Ovary (tissue), 9 donors: ENCODE measurements around the gene RBBP5. TPM values are rescaled to one million over a fixed set of nuclear protein-coding genes. Genes with fewer than 3 reads are reported as not detected.

ENCODE experiments used
- DNase-seq, 5 donors: peaks; one replicate each; pipeline ENCODE4 v3.0.0-alpha.2; 2019 to 2020
- H3K27ac ChIP-seq, 2 donors: fragments of 200-600 bp; one replicate each; pipeline versions ENCODE4 v1.5.1 to v1.8.0; 2019 to 2022
- H3K27me3 ChIP-seq: fragments of 200-600 bp; one replicate; pipeline ENCODE4 v1.8.0; 2022
- H3K36me3 ChIP-seq: fragments of 200-600 bp; sonication (generic); one replicate; pipeline ENCODE4 v1.5.1; 2019
- H3K4me1 ChIP-seq: one replicate; pipeline ENCODE4 v1.8.1; 2013; ENCODE audit warnings: mild to moderate bottlenecking, moderate library complexity; ENCODE audit not compliant: insufficient read depth
- H3K4me3 ChIP-seq: fragments of 200-600 bp; sonication (generic); one replicate; pipeline ENCODE4 v1.5.1; 2017
- H3K9me3 ChIP-seq, 2 donors: fragments of 200-600 bp in 1 of 2; sonication (generic) in 1 of 2; one replicate each; pipeline versions ENCODE4 v1.5.1 to v1.8.1; 2013 to 2019; ENCODE audit warnings: mild to moderate bottlenecking in 1 of 2, moderate library complexity in 1 of 2
- CTCF ChIP-seq, 3 donors: fragments of 450-650 bp in 2 of 3; fragments of 200-600 bp in 1 of 3; IDR thresholded peaks; one replicate each; pipeline versions ENCODE4 v1.5.1 to v1.8.0; 2016 to 2022; ENCODE audit warnings: antibody characterized with exemption in 3 of 3, mild to moderate bottlenecking in 1 of 3
- EP300 ChIP-seq: sonication (generic); formaldehyde crosslinking; IDR thresholded peaks from one replicate; pipeline ENCODE4 v1.6.1; 2017; ENCODE audit warnings: antibody characterized with exemption
- POLR2A ChIP-seq: fragments of 450-650 bp; IDR thresholded peaks from one replicate; pipeline ENCODE4 v1.6.1; 2017; ENCODE audit warnings: antibody characterized with exemption, mild to moderate bottlenecking, moderate library complexity
- WGBS, 3 donors: extraction: QIAGEN DNeasy Blood & Tissue Kit in 1 of 3; methylation state at CpG; one replicate each; pipeline versions ENCODE4 v1.1.5 to v1.1.7; 2013 to 2017; 5-methylcytosine and 5-hydroxymethylcytosine counted together
- intact Hi-C, 4 donors: fragments of 100-400 bp; cut with DNase I; formaldehyde crosslinking; loops; one replicate each; pipeline versions ENCODE4 v1.11.0 to v1.15.1; 2022 to 2023
- polyA plus RNA-seq, 2 donors: library from polyadenylated mRNA; stranded (reverse); fragments of 200-250 nt in 1 of 2; fragments of 350-450 nt in 1 of 2; fragmentation: Illumina TruSeq in 1 of 2; extraction: RNeasy Lipid Tissue Mini Kit (QIAGEN cat#74804) in 1 of 2; gene quantifications; one replicate each; pipeline ENCODE4 v1.2.3, GENCODE V29; 2013 to 2014
- total RNA-seq, 7 donors: library from RNA; depleted of rRNA in 2 of 7; stranded (reverse); fragments of >200 nt in 2 of 7; fragmentation: NEBNext Ultra II Directional in 3 of 7; extraction: Animal tissue kit (Norgen Biotek cat#: 25700) in 3 of 7; gene quantifications; one replicate each; pipeline versions ENCODE4 v1.1.0 to v1.2.4, GENCODE V29; 2016 to 2023
- donor health status: DM: no; HTN: no; CAD: no; lungs with moderate emphysema.
- donor health status: DM: no; HTN: no; CAD: no.
- donor health status: Bipolar disorder and iron deficiency.
- donor health status: DM: yes; HTN: yes; CAD: no.
- donor health status: DM: no; HTN: no; CAD: no.
- donor health status: DM: yes; HTN: yes; CAD: no.

The RBBP5 gene
- total and polyA plus RNA-seq, 9 donors = 6.8 to 19.1 (median 15.1) TPM

DNA sequence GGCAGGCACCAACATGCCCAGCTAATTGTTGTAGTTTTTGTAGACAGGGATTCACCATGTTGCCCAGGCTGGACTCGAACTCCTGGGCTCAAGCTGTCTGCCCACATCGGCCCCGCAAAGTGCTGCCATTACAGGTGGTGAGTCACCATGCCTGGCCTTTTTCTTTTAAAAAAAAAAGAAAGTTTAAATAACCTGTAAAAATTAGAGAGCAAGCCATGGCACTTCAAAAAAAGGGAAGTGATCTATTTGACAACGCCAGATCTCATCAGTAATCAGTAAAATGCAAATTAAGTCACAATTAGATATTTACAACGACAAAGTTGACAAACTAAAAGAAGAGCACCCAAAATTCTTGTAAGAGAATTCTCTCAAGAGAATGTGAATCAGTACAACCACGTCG lies 2.9 kb upstream of the RBBP5 start:
- no peaks in the 10 kb centered on the region for H3K36me3 ChIP-seq
- H3K4me3 ChIP-seq = no peak overlapping the region
- 79 to 82% (median 79%) methylated on average over 7 of the region's 7 CpGs for WGBS, 3 donors
- H3K4me1 ChIP-seq = peaks cover 9% of the 10 kb centered on the region
- no peak overlapping the region for H3K27ac ChIP-seq
- TF ChIP-seq CTCF (IDR thresholded peaks at IDR 0.05) = no peak
- TF ChIP-seq POLR2A = no peak
- no peak for TF ChIP-seq EP300
- DNase-seq = no peak
- intact Hi-C loops = loop anchor here in 1 of 4 donors (10.0 kb wide), 1 partner anchor 130 kb away; no protein-coding TSS in a partner anchor
- H3K27me3 ChIP-seq = no peaks in the 10 kb centered on the region
- H3K9me3 ChIP-seq = no peaks in the 10 kb centered on the region

DNA sequence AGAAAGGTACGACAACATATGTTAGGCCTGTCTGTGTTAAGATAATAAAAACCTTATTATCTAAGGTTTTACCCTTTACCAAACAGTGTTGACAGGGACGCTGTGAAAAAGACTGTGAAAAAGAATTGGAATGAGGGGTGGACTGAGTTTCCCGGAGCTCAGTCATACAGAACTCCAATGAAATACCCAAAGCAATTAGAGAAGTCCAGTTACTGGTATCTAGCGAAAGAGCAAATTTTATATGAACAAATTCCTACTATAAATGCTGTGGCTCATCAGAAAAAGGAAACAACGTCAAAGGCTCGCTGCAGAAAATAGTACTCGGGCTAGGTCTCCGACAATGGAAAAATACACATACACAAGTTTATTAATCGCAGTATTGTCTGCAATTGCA lies 708 bp upstream of the RBBP5 start:
- Histone ChIP-seq H3K36me3 (no peaks in the 10 kb centered on the region), H3K4me3 (peak overlapping the region; percentile 83), H3K27me3 (no peaks in the 10 kb centered on the region), H3K27ac (peak overlapping the region in 1 of 2 donors; percentile 93), H3K4me1 (peaks cover 9% of the 10 kb centered on the region), H3K9me3 (no peaks in the 10 kb centered on the region)
- intact Hi-C loops = loop anchor here in 1 of 4 donors (10.0 kb wide), 1 partner anchor 132 kb away; no protein-coding TSS in a partner anchor
- WGBS, 3 donors = 27 to 39% (median 30%) methylated on average over 9 of the region's 9 CpGs
- DNase-seq = no peak
- TF ChIP-seq CTCF (IDR thresholded peaks at IDR 0.05) (no peak), POLR2A (no peak), EP300 (no peak)

- Histone ChIP-seq H3K4me3 (no peak overlapping the region), H3K4me1 (peaks cover 9% of the 10 kb centered on the region), H3K9me3 (no peaks in the 10 kb centered on the region), H3K36me3 (no peaks in the 10 kb centered on the region), H3K27ac (no peak overlapping the region), H3K27me3 (no peaks in the 10 kb centered on the region)
- 84 to 88% (median 84%) methylated on average over 2 of the region's 2 CpGs for WGBS, 3 donors
- TF ChIP-seq CTCF (IDR thresholded peaks at IDR 0.05) = no peak
- TF ChIP-seq EP300 = no peak
- no peak for TF ChIP-seq POLR2A
- intact Hi-C loops = no loop called here
- no peak for DNase-seq
These were observed 3.0 kb downstream of the RBBP5 start for GRCh38 chr1:205118752-205119151.

DNA sequence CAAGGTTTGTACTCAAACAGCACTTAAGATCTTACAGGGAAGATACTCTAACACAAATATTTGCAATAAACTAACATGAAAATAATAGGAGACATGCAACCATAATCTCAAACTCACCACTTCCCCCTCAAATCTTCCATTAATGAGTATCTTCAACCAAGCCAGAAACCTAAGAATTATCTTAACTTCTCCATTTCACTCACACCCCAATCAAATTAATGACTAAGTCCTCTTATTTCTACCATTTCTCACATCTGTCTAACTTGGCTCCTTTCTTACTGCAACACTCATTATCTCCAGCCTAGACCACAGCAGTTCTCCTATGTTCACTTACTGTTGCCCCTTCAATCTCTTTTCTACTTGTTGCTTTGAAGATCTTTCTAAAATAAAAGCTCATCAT lies 10.4 kb downstream of the RBBP5 start:
- H3K9me3 ChIP-seq = no peaks in the 10 kb centered on the region
- intact Hi-C loops = no loop called here
- DNase-seq = no peak
- TF ChIP-seq POLR2A (no peak), CTCF (IDR thresholded peaks at IDR 0.05) (no peak), EP300 (no peak)
- no peak overlapping the region for H3K27ac ChIP-seq
- no peaks in the 10 kb centered on the region for H3K36me3 ChIP-seq
- no peaks in the 10 kb centered on the region for H3K4me1 ChIP-seq
- H3K4me3 ChIP-seq = no peak overlapping the region
- H3K27me3 ChIP-seq = no peaks in the 10 kb centered on the region
